ENCODE results near the gene TMEM140. TPM values are rescaled to one million over a fixed set of nuclear protein-coding genes. Genes with fewer than 3 reads are reported as not detected.

The TMEM140 gene
- total RNA-seq, 1 experiment from 2014 or later = 4.2 TPM

GRCh38 chr7:135194494-135195095 lies 46.7 kb downstream of the TMEM140 start:
- no peak overlapping the region for H3K27ac Mint-ChIP-seq (ENCODE audit: unreplicated experiment)

GRCh38 chr7:135195156-135195555 lies 47.3 kb downstream of the TMEM140 start:
- TF ChIP-seq, protein P1, sequence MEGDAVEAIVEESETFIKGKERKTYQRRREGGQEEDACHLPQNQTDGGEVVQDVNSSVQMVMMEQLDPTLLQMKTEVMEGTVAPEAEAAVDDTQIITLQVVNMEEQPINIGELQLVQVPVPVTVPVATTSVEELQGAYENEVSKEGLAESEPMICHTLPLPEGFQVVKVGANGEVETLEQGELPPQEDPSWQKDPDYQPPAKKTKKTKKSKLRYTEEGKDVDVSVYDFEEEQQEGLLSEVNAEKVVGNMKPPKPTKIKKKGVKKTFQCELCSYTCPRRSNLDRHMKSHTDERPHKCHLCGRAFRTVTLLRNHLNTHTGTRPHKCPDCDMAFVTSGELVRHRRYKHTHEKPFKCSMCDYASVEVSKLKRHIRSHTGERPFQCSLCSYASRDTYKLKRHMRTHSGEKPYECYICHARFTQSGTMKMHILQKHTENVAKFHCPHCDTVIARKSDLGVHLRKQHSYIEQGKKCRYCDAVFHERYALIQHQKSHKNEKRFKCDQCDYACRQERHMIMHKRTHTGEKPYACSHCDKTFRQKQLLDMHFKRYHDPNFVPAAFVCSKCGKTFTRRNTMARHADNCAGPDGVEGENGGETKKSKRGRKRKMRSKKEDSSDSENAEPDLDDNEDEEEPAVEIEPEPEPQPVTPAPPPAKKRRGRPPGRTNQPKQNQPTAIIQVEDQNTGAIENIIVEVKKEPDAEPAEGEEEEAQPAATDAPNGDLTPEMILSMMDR (IDR thresholded peaks at IDR 0.05; ENCODE audit: unreplicated experiment) = no peak
- H3K27ac Mint-ChIP-seq (ENCODE audit: unreplicated experiment) = no peak overlapping the region
- intact Hi-C loops (cut with micrococcal nuclease; ENCODE audit: unreplicated experiment) = no loop called here
- H3K4me3 Mint-ChIP-seq (ENCODE audit: low read depth, unreplicated experiment) = no peak overlapping the region
- DNase-seq = no peak
- H3K4me1 Mint-ChIP-seq (ENCODE audit: low read depth, unreplicated experiment) = no peaks in the 10 kb centered on the region
- BruUV-seq (replicated peaks) = no TSS peak
- peaks cover 23% of the 10 kb centered on the region for H3K36me3 Mint-ChIP-seq (ENCODE audit: insufficient read depth, unreplicated experiment)
- CTCF ChIA-PET = no interaction called here
- H3K9me3 Mint-ChIP-seq (ENCODE audit: low read depth, unreplicated experiment) = no peaks in the 10 kb centered on the region
- H3K27me3 Mint-ChIP-seq (ENCODE audit: unreplicated experiment) = no peaks in the 10 kb centered on the region

More at GRCh38 chr7:135194494-135195095, 46.7 kb downstream of the TMEM140 start:
- TF ChIP-seq, protein P1 (IDR thresholded peaks at IDR 0.05; ENCODE audit: unreplicated experiment) = no peak
- Mint-ChIP-seq H3K36me3 (ENCODE audit: insufficient read depth, unreplicated experiment) (peaks cover 23% of the 10 kb centered on the region), H3K4me3 (ENCODE audit: low read depth, unreplicated experiment) (no peak overlapping the region), H3K27me3 (ENCODE audit: unreplicated experiment) (no peaks in the 10 kb centered on the region), H3K4me1 (ENCODE audit: low read depth, unreplicated experiment) (no peaks in the 10 kb centered on the region), H3K9me3 (ENCODE audit: low read depth, unreplicated experiment) (no peaks in the 10 kb centered on the region)
- CTCF ChIA-PET = no interaction called here
- DNase-seq = no peak
- no TSS peak for BruUV-seq (replicated peaks)
- intact Hi-C loops (cut with micrococcal nuclease; ENCODE audit: unreplicated experiment) = no loop called here

DNA sequence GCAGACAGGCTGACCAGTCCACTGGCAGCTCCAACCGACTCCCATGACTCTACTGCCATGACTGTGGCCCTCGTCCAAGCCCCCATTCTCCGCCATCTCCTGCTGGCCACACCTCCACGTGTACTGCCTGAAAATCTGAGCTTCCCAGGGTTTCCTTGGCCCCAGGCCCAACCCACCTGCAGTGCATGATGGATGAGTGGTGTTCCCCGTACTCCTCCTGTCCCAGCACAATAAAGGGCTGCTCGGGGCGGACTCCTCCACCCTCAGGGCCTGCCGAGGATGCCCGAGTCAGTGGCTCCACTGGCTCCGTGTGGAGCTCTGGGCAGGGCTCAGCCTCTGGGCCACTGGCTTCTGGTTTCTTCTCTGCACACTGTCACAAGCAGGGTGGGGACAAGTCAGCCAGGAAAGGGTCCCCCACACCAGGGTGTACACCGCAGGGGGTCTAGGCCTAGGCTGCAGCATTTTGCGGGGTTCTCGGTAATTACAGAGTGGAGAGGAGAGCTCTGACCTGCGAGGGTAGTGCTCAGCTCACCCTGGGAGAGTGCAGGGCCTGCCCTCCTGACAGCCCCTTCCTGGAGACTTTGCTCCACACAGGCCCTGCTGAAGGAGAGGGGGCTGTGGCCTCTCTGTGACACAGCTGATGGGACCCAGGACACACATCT lies 48.2 kb downstream of the TMEM140 start:
- H3K27me3 Mint-ChIP-seq (ENCODE audit: unreplicated experiment) = no peaks in the 10 kb centered on the region
- H3K4me3 Mint-ChIP-seq (ENCODE audit: low read depth, unreplicated experiment) = no peak overlapping the region
- BruUV-seq (replicated peaks) = no TSS peak
- intact Hi-C loops (cut with micrococcal nuclease; ENCODE audit: unreplicated experiment) = no loop called here
- H3K9me3 Mint-ChIP-seq (ENCODE audit: low read depth, unreplicated experiment) = no peaks in the 10 kb centered on the region
- DNase-seq = no peak
- TF ChIP-seq, protein P1 (IDR thresholded peaks at IDR 0.05; ENCODE audit: unreplicated experiment) = no peak
- H3K4me1 Mint-ChIP-seq (ENCODE audit: low read depth, unreplicated experiment) = no peaks in the 10 kb centered on the region
- no peak overlapping the region for H3K27ac Mint-ChIP-seq (ENCODE audit: unreplicated experiment)
- H3K36me3 Mint-ChIP-seq (ENCODE audit: insufficient read depth, unreplicated experiment) = peaks cover 23% of the 10 kb centered on the region
- CTCF ChIA-PET = no interaction called here

GRCh38 chr7:135197343-135197742 lies 49.5 kb downstream of the TMEM140 start:
- BruUV-seq (replicated peaks) = no TSS peak
- Mint-ChIP-seq H3K9me3 (ENCODE audit: low read depth, unreplicated experiment) (no peaks in the 10 kb centered on the region), H3K27ac (ENCODE audit: unreplicated experiment) (no peak overlapping the region), H3K4me1 (ENCODE audit: low read depth, unreplicated experiment) (no peaks in the 10 kb centered on the region), H3K36me3 (ENCODE audit: insufficient read depth, unreplicated experiment) (peaks cover 23% of the 10 kb centered on the region), H3K4me3 (ENCODE audit: low read depth, unreplicated experiment) (no peak overlapping the region), H3K27me3 (ENCODE audit: unreplicated experiment) (no peaks in the 10 kb centered on the region)
- TF ChIP-seq, protein P1 (IDR thresholded peaks at IDR 0.05; ENCODE audit: unreplicated experiment) = no peak
- intact Hi-C loops (cut with micrococcal nuclease; ENCODE audit: unreplicated experiment) = no loop called here
- CTCF ChIA-PET = no interaction called here
- DNase-seq = no peak

Data from Calu3 (cell line).